ENCODE results near the gene ELF1. TPM values are rescaled to one million over a fixed set of nuclear protein-coding genes. Genes with fewer than 3 reads are reported as not detected.
"Not testable (repeated sequence)": the region's sequence is repeated elsewhere in the genome, so short reads cannot be mapped to it uniquely, and the experiment has no call there.

Gene ELF1
- total RNA-seq, 1 experiment from 2014 or later, result 36.0 TPM

GRCh38 chr13:40922437-40923040 lies 96.6 kb downstream of the ELF1 start:
- Histone ChIP-seq H3K4me3 (no peak overlapping the region), H3K79me2 (ENCODE audit: low read depth) (0 out of 2 replicates have a peak, but pooled peaks cover 6% of the 10 kb centered on the region), H3K9me3 (ENCODE audit: insufficient read depth, low read depth) (no peaks in the 10 kb centered on the region), H3K9me2 (ENCODE audit: insufficient read depth) (no peaks in the 10 kb centered on the region), H3K4me1 (replicated peaks; ENCODE audit: insufficient read depth) (0 out of 2 replicates have a peak, but pooled peaks cover 4% of the 10 kb centered on the region), H3K36me3 (ENCODE audit: low read depth) (no peaks in the 10 kb centered on the region), H3K4me2 (no peak overlapping the region), H2AFZ (no peak overlapping the region), H4K20me1 (ENCODE audit: insufficient read depth) (no peaks in the 10 kb centered on the region), H3F3A (ENCODE audit: insufficient read depth, low read depth) (peaks cover 8% of the 10 kb centered on the region; the same call in 1 of the 2 replicates), H3K27me3 (ENCODE audit: insufficient read depth, low read depth) (no peaks in the 10 kb centered on the region), H3K27ac (no peak overlapping the region)
- ChIA-PET CTCF (interaction anchor here (0.5 kb wide), 1 partner anchor 28 kb away, joined by 3 read pairs; no protein-coding TSS in a partner anchor), POLR2A (ENCODE audit: unreplicated experiment) (no interaction called here)
- intact Hi-C loops (cut with micrococcal nuclease; ENCODE audit: unreplicated experiment), result no loop called here
- TF ChIP-seq EZH2 (IDR thresholded peaks at IDR 0.05; ENCODE audit: low read depth) (no peak), CTCF (conservative IDR thresholded peaks at IDR 0.05) (no peak)
- no peak for DNase-seq
- BruUV-seq (replicated peaks), result no TSS peak

- Histone ChIP-seq H3K36me3 (ENCODE audit: low read depth) (no peaks in the 10 kb centered on the region), H3K27ac (peak overlapping the region; percentile 53), H3K79me2 (ENCODE audit: low read depth) (0 out of 2 replicates have a peak, but pooled peaks cover 6% of the 10 kb centered on the region), H2AFZ (peak overlapping the region; percentile 83), H3K9me2 (ENCODE audit: insufficient read depth) (no peaks in the 10 kb centered on the region), H3K27me3 (ENCODE audit: insufficient read depth, low read depth) (no peaks in the 10 kb centered on the region), H3K4me1 (replicated peaks; ENCODE audit: insufficient read depth) (0 out of 2 replicates have a peak, but pooled peaks cover 4% of the 10 kb centered on the region), H3K9me3 (ENCODE audit: insufficient read depth, low read depth) (no peaks in the 10 kb centered on the region), H3K4me3 (peak overlapping the region; percentile 88), H4K20me1 (ENCODE audit: insufficient read depth) (no peaks in the 10 kb centered on the region), H3F3A (ENCODE audit: insufficient read depth, low read depth) (peaks cover 7% of the 10 kb centered on the region; the same call in 1 of the 2 replicates), H3K4me2 (peak overlapping the region; percentile 86)
- TF ChIP-seq EZH2 (IDR thresholded peaks at IDR 0.05; ENCODE audit: low read depth) (no peak), CTCF (conservative IDR thresholded peaks at IDR 0.05) (no peak)
- ChIA-PET POLR2A (ENCODE audit: unreplicated experiment) (interaction anchor here (0.7 kb wide), 1 partner anchor 64 kb away, joined by 3 read pairs; no protein-coding TSS in a partner anchor), CTCF (no interaction called here)
- BruUV-seq (replicated peaks), result no TSS peak
- intact Hi-C loops (cut with micrococcal nuclease; ENCODE audit: unreplicated experiment), result loop anchor here (1.0 to 2.0 kb wide), 2 partner anchors 131 to 138 kb away; no protein-coding TSS in a partner anchor
- no peak for DNase-seq
These were observed 98.3 kb downstream of the ELF1 start for GRCh38 chr13:40920826-40921225.

- H3K9me2 ChIP-seq (ENCODE audit: insufficient read depth); POLR2A ChIA-PET (ENCODE audit: unreplicated experiment); DNase-seq; BruUV-seq (replicated peaks); H3K4me1 ChIP-seq (replicated peaks; ENCODE audit: insufficient read depth); H3K9me3 ChIP-seq (ENCODE audit: insufficient read depth, low read depth); H2AFZ ChIP-seq; CTCF ChIA-PET; H3K79me2 ChIP-seq (ENCODE audit: low read depth); H3K27ac ChIP-seq; H3K36me3 ChIP-seq (ENCODE audit: low read depth); H3F3A ChIP-seq (ENCODE audit: insufficient read depth, low read depth); H4K20me1 ChIP-seq (ENCODE audit: insufficient read depth); H3K27me3 ChIP-seq (ENCODE audit: insufficient read depth, low read depth): not testable (repeated sequence)
- peak overlapping the region; percentile 86 for H3K4me2 ChIP-seq
- H3K4me3 ChIP-seq, result peak overlapping the region; percentile 88; the same call in 1 of the 2 replicates
- intact Hi-C loops (cut with micrococcal nuclease; ENCODE audit: unreplicated experiment), result loop anchor here (2.0 kb wide), 1 partner anchor 139 kb away; no protein-coding TSS in a partner anchor
These were observed 99.2 kb downstream of the ELF1 start for GRCh38 chr13:40919901-40920300.

Measured in PC-9 (cell line).